Uterus (tissue), 2 donors: ENCODE data around the gene WDR43.

Experiments
- CTCF ChIP-seq, 4 experiments: fragments of 200-600 bp in 2 of 4; fragments of 450-650 bp in 2 of 4; sonication (generic) in 2 of 4; IDR thresholded peaks; one replicate each; pipeline ENCODE4 v1.5.1; 2016 to 2019; ENCODE audit warnings: antibody characterized with exemption in 4 of 4, mild to moderate bottlenecking in 2 of 4, moderate library complexity in 1 of 4
- POLR2A ChIP-seq, 2 donors: fragments of 450-650 bp; IDR thresholded peaks; one replicate each; pipeline ENCODE4 v1.6.1; 2016; ENCODE audit warnings: antibody characterized with exemption in 2 of 2, mild to moderate bottlenecking in 1 of 2, moderate library complexity in 1 of 2

- no peak for TF ChIP-seq POLR2A (IDR thresholded peaks at IDR 0.05)
- no peak for TF ChIP-seq CTCF (IDR thresholded peaks at IDR 0.05)
Measured at GRCh38 chr2:28975671-28976070, 81.2 kb downstream of the WDR43 start.
